Choroid plexus epithelial cell (primary cell): Measurements from ENCODE around the gene PASK.

Experiments used
- DNase-seq: peaks from one replicate; pipeline ENCODE4 v3.0.0-alpha.2; 2010; ENCODE audit warnings: low read depth
- H3K4me3 ChIP-seq: 2 replicates; pipeline ENCODE4 v1.5.1; 2011; ENCODE audit warnings: low read depth, mild to moderate bottlenecking, control low read depth, low read length, moderate library complexity
- TF ChIP-seq, protein P1 (sequence below): conservative IDR thresholded peaks from 2 replicates; pipeline ENCODE4 v1.5.1; 2011; ENCODE audit warnings: low read depth, mild to moderate bottlenecking, control low read depth, inconsistent platforms, low read length, moderate library complexity

PASK gene

DNA sequence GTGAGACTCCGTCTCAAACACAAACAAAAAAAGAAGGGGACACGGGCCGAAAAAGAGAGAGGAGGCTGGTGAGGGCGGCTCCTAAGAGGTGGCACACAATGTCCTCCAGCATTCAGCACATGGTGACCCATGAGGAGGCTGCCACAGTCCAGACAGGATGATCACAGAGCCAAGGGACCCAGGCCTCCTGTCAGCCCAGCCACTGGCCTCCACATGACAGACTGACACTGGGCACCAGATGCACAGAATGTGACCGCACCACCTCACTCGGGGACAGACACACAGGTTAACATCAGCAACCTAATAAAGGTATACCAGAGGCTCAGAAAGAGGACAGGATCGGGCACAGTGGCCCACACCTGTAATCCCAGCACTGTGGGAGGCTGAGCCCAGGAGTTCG, 21.0 kb downstream of the PASK start:
- no peak for DNase-seq
- no peak overlapping the region for H3K4me3 ChIP-seq
- TF ChIP-seq, protein P1, sequence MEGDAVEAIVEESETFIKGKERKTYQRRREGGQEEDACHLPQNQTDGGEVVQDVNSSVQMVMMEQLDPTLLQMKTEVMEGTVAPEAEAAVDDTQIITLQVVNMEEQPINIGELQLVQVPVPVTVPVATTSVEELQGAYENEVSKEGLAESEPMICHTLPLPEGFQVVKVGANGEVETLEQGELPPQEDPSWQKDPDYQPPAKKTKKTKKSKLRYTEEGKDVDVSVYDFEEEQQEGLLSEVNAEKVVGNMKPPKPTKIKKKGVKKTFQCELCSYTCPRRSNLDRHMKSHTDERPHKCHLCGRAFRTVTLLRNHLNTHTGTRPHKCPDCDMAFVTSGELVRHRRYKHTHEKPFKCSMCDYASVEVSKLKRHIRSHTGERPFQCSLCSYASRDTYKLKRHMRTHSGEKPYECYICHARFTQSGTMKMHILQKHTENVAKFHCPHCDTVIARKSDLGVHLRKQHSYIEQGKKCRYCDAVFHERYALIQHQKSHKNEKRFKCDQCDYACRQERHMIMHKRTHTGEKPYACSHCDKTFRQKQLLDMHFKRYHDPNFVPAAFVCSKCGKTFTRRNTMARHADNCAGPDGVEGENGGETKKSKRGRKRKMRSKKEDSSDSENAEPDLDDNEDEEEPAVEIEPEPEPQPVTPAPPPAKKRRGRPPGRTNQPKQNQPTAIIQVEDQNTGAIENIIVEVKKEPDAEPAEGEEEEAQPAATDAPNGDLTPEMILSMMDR = no peak

DNA sequence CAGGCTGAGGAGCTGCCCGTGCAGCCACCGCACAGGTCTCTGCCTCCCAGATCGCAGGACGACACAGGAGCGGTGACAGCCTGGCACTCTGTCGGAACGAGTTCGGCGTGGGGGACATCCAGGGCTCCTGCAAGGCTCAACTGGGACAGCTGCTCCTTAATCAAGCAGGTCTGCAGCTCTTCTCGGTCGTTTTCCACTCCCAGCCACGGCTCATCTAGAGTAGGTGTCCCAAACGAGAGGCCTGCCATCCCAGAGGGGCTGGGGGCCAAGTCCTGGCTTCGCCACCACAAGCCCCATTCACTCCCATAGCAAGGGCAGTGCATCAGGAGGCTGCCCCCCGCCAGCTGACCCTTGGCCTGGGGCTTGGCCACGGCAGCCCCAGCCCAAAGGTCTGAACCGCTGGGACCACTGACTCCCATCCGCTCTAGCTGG, 22.5 kb downstream of the PASK start:
- DNase-seq = no peak
- TF ChIP-seq, protein P1 = no peak
- H3K4me3 ChIP-seq = no peak overlapping the region

DNA sequence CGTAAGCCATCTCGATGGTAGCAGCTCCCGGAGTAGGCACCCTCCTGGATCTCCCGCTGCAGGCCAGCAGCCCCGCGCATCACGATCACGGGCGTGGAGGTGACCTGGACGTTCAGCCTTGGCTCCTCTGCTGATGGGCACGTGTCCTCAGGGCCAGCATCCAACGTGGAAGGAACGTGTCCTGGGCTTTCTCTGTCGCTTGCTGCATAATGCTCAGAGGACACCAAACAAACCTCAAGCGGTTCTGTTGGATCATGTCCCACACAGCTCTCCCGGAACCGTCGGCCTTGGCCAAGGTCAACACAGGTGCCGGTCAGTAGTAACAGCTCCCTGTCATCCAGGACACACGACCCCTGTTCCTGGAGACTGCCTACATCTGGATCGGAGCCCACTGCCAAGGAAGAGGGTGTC, 23.1 kb downstream of the PASK start:
- DNase-seq = no peak
- H3K4me3 ChIP-seq = no peak overlapping the region
- TF ChIP-seq, protein P1 = no peak

DNA sequence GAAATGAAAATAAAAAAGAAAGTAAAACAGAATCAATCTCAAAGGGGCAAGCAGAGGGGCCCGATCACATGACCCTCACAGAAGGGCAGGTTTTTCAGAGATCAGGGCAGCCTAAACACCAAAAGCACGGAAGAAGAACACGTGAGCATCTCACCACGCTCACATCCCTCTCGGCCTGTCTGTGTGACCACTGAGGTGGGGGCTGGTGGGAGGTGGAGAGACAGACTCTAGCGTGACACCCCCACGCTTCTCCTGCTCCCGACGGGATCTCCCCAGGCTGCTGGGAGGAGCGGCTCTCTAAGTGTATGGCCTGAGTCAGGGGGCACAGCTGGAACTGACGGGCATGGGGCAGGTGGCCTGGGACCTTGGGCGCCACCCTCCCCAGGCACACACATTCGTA, 23.6 kb downstream of the PASK start:
- H3K4me3 ChIP-seq = no peak overlapping the region
- TF ChIP-seq, protein P1 = no peak
- DNase-seq = no peak

GRCh38 chr2:241123816-241124536, 25.3 kb downstream of the PASK start:
- no peak for DNase-seq
- TF ChIP-seq, protein P1 = no peak
- H3K4me3 ChIP-seq = no peak overlapping the region

- TF ChIP-seq, protein P1 = no peak
- H3K4me3 ChIP-seq = no peak overlapping the region
- DNase-seq = no peak
Observed at GRCh38 chr2:241122376-241123002, 26.8 kb downstream of the PASK start.

- no peak overlapping the region for H3K4me3 ChIP-seq
- TF ChIP-seq, protein P1 = no peak
- DNase-seq = peak; percentile 76
Observed at GRCh38 chr2:241121008-241121407, 28.3 kb downstream of the PASK start.
